Activated CD4-positive, alpha-beta T cell treated with anti-CD3 and anti-CD28 coated beads, Interleukin-2, amount 50 U/mL, for 48 hours (primary cell): ENCODE results near the gene NINL.
A peak's percentile ranks its signal among the peaks of the same experiment; 100 is the strongest.
"Not testable (repeated sequence)": the region's sequence is repeated elsewhere in the genome, so short reads cannot be mapped to it uniquely, and the experiment has no call there.

Experiments
- DNase-seq, 2 experiments: peaks; one replicate each; pipeline ENCODE4 v3.0.0-alpha.2; 2020

Gene NINL

DNA sequence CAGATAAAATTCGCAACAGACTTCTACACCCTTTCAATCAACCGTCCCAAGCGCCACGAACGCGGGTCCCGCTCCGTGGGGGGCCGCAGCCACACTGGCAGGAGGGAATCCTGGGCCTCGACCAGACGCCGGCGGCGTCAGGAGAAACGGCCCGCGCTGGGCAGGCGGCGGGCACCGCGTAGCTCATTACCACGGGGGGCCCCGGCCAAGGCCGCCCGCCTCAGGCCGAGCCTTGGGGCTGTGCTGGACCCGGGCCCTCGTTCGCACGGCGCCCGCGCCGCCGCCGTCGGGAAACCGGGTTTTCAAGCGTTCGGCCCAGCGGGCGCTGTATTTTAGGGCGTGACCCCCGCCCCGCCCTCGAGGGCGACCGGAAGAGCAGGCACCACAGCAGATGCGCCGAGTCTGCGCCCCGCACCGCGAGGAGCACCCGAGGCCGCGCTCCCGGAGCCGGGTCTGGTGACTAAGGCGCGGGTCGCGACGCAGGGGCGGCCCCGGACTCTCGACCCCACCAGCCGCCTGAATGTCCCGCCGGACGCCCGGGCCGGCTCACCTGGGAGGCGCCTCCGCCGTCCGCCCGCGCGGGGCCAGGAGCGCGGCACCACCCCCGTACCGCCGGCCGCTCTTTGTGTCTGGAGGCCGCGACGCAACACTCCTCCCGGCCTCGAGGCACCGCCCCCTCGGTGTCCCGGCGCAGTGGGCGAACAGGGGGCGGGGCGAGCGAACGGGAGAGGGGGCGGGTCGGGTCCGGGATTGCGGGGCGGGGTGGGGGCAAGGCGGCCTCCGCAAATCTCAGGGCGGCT, at the start of gene NINL:
Gene NINL (minus strand): TSS at position 627 of the 800 bp plus-strand sequence. CDS start 58,944 bp downstream, outside the sequence.
- DNase-seq = peak; percentile 50 to 61

DNA sequence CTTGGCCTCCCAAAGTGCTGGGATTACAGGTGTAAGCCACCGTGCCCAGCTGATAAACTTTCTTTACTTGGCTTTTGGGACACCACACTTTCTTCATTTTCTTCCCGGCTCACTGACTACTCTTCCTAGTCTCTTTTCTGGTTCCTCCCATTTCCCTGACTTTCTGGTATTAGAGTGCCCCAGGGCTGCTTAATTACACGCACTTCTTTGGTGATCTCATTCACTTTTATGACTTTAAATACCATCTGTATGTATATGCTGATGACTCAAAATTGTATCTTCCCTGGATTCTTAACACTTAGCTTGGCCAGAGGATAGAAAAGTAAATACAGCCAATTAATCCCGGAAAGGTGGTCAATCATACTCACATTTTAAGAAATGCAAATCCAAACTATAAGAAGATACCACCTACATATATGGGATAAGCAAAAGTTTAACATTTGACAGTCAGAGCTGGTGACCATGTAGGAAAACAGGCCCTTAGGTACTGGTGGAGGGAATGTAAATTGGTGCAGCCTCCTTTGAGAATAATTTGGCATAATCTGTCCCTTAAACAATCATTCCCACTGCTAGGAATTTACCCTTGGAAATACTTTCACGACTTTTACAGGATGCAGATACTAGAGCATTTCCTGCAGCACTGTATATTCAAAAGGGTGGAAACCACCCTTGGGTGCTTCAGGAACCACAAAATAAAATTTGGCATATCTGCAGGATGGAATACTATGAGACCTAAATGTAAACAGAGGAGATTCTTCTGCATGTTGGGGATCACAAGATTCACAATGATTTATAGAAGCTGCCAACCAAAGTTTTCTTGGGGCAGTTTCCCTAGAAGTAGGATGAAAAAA, 47.8 kb upstream of the NINL start:
- no peak for DNase-seq

DNA sequence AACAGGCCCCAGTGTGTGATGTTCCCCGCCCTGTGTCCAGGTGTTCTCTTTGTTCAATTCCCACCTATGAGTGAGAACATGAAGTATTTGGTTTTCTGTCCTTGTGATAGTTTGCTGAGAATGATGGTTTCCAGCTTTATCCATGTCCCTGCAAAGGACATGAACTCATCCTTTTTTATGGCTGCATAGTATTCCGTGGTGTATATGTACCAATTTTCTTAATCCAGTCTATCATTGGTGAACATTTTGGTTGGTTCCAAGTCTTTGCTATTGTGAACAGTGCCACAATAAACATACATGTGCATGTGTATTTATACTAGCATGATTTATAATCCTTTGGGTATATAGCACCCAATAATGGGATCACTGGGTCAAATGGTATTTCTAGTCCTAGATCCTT, 45.3 kb upstream of the NINL start:
- DNase-seq = not testable (repeated sequence)

DNA sequence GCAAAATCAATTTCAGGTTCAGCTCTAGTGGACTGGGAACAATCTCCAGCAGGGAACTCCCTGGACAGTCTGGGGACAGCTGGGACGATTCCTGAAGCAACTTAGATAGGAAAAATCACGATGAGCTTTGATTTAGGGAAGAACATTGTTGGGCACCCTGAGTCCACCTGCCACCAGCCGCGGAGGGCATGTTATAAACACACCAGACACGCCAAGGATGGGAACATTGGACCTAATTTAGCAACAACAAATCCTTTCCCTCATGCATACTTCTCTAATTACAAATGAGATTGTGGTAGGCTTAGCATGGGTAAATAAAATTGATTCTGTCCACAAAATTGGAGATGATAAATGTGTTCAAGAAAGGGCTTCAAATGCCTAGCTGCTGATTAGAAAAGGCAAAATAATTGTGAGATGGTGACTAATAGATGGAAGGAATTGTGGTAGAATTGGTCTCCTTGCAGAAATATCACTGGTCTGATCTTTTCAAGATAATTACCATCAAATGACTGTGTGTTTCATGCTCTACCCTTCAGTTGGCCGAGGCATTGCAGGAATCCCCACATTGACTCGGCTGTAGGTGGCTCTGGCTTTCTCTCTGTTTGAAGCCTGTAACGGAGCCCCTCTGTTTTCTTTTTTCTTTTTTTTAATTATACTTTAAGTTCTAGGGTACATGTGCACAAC, 44.6 kb upstream of the NINL start:
- DNase-seq = no peak

DNA sequence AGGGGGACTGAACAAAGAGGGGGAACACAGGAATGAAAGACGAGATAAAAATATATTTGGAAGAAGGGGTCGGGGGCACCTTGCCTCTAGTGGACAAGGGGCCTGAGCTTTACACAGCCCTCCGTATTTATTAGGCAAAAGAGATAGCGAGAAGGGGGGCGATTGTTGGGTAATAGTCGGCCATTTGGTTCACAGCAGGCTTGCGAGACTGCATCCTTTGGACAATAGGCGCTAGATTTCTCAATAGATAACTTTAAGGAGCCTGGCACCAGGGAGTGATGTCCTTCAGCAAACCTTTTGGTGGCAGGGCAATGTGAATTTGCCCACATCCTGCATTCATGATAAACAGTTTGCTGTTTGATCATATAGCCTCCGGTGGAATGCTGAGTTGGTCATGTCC, 41.4 kb upstream of the NINL start:
- no peak for DNase-seq

DNA sequence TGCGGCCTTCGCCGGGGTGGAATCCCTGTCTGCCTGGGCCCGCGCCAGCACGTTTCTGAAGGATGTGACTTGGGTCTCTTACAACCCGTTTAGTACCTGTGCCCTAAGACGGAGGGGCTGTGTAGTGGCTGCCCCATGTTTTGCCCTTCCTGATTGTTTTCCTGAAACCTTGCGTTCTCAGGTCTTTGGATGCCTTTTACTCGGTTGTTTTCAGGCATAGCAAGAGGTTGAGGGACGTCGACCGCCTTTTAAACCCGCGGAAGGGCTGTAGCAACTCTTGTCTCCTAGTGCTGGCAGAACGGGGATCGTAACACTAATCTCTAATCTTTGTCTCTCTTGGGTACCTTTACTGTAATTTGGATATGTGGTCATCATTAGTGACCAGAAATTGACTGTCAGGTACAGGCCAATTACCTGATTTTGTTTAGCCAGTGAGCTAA, 39.2 kb upstream of the NINL start:
- DNase-seq = no peak

DNA sequence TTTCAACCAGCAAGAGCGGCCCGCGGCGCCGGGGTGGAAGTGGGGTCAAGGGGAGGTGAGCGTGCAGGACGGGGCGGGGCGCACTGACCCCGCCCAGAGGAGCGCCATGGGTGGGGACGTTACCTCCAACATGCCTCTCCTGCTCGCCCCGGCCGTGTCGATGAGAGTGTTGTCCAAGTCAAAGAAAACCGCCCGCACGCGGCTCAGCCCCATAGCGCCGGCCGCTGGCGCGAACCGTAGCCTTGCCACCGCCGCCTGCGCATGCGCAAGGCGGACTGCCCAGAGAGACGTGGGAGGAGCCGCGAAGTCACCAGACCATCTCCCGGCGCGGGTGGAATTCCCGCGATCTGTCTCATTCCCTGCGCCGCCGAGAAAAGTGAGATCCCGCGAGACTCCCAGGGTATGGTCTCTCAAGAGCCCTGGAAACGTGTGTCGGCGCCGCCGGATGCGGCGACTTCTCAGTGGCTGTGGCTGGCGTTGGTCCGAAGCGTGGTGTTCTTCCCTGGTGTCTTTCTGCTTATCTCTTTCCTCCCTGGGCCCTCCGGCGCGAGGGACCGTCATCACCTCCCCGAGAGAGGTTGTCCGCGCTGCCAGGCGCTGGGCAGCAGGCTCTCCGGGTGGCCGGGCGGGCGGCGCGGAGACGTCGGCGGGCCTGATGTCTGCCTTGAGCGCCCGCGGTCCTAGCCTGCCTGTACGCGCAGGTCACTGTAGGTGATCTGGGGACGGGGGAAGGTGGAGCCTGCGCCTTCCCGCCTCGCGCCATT, 38.6 kb upstream of the NINL start, which contains the start of gene NANP:
Gene NANP (minus strand): TSS at position 279 of the 764 bp plus-strand sequence. CDS start 66 bp downstream, at position 213.
- peak; percentile 89 to 94 for DNase-seq

DNA sequence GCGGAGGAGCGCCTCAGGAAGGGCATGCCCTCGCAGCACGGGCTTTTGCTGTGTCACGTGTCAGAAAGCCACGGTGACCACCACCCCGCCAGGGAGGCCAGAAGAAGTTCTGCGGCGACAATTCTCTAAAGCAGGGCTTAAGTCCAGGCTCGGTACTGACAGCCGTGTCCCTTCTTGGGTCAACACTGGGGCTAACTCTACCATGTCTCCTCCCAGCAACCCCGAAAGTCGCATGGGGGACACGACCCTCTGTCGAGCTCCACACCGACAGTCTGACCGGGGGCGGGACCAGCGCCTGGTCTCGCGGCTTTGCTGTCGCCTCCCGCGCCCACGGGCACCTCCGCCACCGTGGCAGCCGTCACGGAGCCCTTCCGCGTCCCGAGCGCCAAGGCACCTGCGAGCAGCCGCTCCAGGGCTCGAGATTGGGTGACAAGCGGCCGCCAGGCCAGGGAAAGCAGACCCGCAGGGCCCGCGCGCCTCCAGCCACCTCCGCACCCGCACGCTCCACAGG, 37.9 kb upstream of the NINL start:
- peak; percentile 44 to 58 for DNase-seq

DNA sequence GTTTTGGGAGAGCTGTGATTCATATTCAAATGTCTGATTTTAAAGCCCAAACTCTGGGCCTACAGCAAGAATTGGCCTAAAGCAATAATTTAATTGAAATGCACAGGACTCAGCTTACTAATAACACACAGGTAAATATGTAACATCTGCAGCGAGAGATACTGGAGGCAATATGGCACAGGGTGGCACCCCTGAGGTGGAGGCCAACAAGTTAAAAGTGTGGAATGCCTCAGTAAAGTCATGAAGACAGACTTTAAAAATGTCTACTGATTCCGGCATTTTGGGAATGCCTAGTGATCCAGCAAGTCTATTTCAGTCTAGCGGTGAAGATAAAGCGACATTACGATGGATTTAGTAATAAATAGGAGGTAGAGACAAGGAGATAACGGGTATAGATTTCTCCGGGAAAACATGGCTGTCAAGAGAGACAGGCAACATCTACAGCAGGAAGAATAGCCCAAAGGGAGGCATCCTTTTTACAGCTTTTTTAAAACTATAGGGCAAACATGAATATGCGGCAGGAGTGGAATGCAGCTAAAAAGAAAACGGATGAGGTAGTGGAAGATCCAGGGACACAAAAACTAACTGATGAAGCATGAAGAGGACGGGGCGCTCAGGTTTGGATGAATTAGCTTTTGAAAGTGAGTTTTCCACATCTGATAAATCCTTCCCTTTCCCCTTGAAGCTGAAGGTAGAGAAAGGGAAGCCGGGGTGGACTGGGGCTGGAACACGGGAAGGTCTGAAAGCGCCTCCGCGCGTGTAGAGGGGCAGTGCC, 37.3 kb upstream of the NINL start:
- DNase-seq = no peak

DNA sequence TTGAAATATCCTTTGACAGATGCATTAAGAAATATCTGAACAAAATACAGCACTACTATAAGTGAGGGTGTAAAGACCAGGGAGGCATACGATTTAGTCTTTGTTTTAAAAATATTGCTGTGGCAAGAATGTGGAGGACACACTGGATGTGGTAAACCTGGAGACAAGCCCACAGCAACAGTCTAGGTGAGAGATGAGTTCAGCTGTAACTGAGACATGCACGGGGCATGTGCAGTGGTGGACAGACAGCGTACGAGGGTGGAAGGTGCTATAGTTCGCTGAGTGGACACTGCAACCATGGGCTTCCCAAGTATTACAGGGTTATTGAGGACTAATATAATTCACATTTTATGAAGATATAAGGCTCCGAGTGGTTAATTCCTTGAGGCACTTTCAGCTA, 36.7 kb upstream of the NINL start:
- DNase-seq = no peak

DNA sequence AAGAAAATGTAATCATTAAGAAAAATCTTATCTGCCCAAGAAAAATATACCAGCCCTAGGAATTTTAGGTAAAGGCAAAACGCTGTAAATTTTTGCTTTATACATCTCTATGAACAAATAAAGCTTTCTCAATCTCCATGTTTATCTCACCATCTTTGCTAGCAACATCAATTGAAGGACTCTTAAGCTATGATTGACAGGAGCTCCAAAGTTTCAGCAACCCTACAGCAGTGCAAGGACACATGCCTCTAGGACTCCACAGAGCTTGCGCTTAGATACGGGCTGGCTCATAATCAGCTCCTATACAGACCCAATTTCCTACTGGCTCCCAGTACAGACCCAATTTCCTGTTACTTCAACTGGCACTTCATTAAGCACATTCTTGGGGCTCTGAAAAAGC, 34.2 kb upstream of the NINL start:
- no peak for DNase-seq

DNA sequence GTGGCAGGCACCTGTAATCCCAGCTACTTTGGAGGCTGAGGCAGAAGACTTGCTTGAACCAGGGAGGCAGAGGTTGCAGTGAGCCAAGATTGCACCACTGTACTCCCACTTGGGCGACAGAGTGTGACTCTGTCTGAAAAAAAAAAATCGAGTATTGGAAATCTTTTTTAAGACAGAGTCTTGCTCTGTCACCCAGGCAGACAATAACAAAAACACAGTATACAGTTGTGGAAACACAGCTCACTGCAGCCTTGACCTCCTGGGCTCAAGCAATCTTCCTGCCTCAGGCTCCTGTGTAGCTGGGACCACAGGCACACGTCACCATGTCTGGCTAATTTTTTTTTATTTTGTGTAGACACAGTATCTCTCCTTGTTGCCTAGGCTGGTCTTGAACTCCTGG, 23.4 kb upstream of the NINL start:
- DNase-seq = no peak

DNA sequence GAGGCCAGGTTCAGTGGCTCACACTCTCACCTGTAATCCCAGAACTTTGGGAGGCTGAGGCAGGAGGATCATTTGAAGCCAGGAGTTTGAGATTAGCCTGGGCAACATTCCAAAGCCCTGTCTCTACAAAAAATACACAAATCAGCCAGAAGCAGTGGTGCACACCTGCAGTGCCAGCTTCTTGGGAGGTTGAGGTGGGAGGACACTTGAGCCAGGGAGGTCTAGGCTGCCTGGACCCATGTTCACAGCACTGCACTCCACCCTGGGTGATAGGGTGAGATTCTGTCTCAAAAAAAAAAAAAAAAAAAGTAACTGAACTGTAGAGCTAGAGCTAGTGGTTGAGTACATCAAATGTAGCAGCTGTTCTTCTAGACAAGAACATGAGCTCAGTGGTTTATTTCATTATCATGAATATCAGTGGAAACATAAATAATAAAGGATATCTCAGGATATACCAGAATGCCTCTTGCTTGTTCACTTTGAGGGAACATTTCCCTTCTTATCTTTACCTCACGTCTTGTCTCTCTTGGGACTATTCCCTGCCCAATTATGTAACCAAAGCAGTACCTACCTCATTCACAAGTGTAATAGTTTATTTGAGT, 20.9 kb upstream of the NINL start:
- DNase-seq = no peak

DNA sequence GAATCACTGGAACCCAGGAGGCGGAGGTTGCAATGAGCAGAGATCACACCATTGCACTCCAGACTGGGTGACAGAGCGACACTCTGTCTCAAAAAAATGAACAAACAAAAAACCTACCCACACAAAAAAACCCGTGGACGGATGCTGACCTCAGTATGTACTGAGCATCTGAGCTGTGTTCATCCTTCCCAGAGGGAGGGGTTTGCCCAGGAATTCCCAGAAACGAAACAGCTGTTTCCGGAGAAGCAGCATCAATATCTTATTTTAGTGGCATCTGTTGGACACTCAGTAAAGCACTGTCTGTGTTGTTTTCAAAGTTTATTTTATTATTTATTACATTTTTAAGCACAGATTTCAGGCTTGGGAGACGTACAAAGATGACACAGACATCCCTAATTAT, 19.8 kb upstream of the NINL start:
- no peak for DNase-seq

DNA sequence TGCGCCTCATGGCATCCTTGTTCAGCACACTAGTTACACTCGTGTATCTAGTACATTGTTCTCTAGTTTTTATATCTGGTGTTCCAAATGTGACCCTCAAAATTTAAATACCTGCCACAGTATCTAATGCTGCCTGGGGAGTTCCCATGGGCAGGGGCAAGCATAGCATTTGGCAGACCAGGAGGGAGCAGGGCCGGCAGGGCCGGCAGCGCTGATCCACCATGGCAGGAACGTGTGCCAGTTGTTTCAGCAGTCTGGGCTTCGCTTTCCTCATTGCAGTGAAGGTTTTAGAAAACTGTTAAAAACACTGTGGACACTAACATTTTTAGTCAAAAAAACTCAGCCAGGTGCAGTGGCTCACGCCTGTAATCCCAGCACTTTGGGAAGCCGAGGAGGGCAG, 19.3 kb upstream of the NINL start:
- no peak for DNase-seq

DNA sequence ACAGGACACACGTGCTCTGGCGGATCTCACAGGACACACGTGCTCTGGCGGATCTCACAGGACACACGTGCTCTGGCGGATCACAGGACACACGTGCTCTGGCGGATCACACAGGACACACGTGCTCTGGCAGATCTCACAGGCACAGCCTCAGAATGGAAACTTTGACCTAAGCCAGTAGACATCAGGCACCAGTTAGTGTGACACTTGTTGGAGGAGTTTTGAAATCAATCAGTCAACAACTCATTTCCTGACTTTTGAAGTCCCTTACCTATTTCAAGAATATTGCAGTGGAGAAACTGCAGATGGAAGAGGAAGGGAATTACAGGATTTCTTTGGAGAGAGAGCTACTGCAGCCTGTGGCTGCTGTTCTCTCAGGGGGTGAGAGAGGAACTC, 17.6 kb upstream of the NINL start:
- not testable (repeated sequence) for DNase-seq

DNA sequence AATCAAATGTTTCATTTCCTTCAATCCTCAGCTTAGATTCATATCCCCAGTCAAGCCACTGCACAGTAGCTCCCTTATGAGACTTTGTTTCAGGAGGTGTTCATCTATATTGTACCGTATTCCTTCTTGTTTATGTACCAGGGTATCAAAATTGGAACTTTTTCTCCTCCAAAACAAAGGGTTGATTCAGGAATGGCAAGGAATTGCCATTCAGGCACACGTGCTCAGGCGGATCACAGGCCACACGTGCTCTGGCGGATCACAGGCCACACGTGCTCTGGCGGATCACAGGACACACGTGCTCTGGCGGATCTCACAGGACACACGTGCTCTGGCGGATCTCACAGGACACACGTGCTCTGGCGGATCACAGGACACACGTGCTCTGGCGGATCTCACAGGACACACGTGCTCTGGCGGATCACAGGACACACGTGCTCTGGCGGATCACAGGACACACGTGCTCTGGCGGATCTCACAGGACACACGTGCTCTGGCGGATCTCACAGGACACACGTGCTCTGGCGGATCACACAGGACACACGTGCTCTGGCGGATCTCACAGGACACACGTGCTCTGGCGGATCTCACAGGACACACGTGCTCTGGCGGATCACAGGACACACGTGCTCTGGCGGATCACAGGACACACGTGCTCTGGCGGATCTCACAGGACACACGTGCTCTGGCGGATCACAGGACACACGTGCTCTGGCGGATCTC, 17.0 kb upstream of the NINL start:
- not testable (repeated sequence) for DNase-seq

DNA sequence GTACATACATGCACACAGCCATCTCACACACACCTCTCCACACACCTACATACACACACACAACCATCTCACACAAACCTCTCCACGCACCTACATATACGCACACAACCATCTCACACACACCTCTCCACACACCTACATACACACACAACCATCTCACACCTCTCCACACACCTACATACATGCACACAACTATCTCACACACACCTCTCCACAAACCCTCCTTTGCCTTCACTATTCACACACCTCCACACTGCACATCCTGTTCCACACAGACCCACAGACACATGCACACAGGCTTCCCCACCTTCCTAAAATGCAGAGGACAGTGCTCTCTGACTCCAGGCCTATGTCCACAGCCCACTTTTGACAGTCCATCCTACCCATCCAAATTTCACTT, 16.3 kb upstream of the NINL start:
- no peak for DNase-seq

DNA sequence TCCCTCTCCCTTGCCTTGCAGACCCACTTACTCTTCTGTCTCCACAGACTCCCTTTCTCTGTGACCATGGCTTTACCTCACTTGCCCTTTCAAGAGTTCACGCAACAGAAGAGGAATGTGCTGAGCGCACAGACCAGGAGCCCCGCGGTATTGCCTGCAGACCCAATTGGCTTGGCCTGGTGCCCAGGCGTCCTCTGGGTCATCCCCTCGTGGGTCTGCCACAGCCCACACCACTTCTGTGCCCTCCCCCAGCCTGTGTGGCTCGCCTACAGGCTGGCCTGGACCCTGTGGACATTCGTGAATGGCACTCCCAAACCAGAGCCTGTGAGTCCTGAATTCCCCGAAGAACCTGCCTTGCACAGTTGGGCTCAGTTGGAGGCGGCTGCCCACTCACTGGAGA, 15.3 kb upstream of the NINL start:
- DNase-seq = no peak

DNA sequence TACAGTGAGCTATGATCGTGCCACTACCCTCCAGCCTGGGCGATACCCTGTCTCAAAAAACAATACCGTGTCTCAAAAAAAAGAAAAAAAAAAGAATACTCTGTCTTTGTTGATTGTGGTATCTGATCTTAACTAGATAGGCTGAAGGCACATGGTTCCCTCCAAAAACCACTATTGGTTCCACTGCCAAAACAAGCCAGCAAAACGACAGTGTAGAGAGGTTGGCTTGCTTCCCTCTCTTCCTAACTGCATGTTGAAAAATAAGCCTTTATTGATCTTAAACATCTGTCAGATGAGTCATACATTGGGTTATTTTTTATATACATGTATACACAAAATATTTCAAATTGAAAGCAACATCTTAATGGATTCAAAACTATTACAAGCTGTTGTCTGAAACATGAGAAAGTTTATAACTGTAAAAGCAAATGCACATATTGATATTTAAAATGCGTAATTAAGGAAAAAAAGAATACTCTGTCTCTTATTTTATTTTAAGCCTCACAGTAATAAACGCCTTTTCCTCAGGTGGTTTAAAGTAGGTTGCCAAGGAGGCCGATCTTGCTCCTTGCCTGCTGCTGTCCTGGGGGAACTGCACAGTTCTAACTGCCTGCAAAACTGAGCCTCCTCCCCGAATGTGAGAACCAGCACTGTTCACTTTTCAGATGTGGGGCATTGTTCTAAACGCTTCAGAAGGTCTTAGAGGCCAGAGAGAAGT, 7.0 kb upstream of the NINL start:
- DNase-seq = no peak
